NB4 (cell line): Measurements from ENCODE around the gene MRPS14.

Experiments
- CTCF ChIP-seq: IDR thresholded peaks from one replicate; pipeline ENCODE4 v1.5.1; 2012; ENCODE audit warnings: low read depth, low read length
- MAX ChIP-seq: IDR thresholded peaks from 2 replicates; pipeline ENCODE4 v1.6.1; 2011; ENCODE audit warnings: low read depth, low read length
- MYC ChIP-seq: IDR thresholded peaks from 2 replicates; pipeline ENCODE4 v1.6.1; 2011; ENCODE audit warnings: low read depth, low read length
- POLR2A ChIP-seq: IDR thresholded peaks from 2 replicates; pipeline ENCODE4 v1.6.1; 2011; ENCODE audit warnings: mild to moderate bottlenecking; ENCODE audit not compliant: insufficient read length; ENCODE audit errors: extremely low read depth

GRCh38 chr1:174971902-174972301 is 51.3 kb downstream of the MRPS14 start:
- TF ChIP-seq POLR2A = no peak
- no peak for TF ChIP-seq CTCF
- TF ChIP-seq MYC = no peak
- TF ChIP-seq MAX = no peak
